ENCODE data around the gene RTRAF.

RTRAF gene

GRCh38 chr14:51993285-51993920 lies 4.1 kb downstream of the RTRAF start:
- DNase-seq (ENCODE audit: extremely low read depth in 1 of 2, low read depth in 1 of 2) = no peak

DNA sequence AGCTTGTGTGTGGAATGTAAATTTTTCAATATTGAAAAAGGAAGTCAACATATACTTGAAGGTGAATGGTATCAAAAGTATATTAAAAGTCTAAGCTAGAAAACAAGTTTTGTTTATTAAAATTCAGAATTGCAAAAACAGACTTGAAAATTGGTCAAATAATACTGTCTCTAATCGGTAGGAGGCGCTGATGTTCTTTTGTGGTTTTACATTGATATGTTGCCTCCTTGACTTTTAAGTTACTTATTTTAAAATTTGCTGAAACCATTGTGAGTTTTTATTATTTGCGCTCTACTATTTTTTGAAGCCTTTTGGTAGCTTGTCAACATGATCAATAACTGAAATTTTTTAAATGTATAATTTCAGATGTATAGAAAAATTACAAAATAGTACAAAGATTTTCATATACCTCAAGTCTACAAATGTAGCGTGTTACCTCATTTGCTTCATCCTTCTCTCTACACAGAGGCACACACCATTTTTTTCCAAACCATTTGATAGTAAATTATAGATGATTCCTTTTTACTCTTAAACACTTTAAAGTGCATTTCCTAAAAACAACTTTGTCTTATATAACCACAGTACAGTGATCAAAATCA lies 6.9 kb downstream of the RTRAF start:
- no peak for DNase-seq (ENCODE audit: extremely low read depth in 1 of 2, low read depth in 1 of 2)

GRCh38 chr14:51998348-51998747 lies 9.0 kb downstream of the RTRAF start:
- no peak for DNase-seq (ENCODE audit: extremely low read depth in 1 of 2, low read depth in 1 of 2)

DNA sequence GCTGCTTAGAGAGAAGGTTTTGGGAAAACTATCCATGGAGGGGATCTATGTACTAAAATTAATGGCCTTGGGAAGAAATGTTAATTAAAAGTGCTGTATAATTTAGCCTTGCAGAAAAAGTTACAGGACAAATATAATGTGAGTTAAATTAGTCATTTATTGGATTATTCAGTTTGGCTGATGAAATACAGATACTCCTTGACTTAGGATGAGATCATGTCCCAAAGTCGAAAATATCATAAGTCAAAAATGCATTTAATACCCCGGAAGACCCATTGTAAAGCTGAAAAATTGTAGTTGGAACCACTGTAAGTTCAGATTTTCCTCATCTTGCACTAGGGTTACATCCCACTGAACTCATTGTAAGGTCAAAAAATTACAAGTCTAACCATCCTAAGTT lies 9.7 kb downstream of the RTRAF start:
- DNase-seq (ENCODE audit: extremely low read depth in 1 of 2, low read depth in 1 of 2) = no peak

DNA sequence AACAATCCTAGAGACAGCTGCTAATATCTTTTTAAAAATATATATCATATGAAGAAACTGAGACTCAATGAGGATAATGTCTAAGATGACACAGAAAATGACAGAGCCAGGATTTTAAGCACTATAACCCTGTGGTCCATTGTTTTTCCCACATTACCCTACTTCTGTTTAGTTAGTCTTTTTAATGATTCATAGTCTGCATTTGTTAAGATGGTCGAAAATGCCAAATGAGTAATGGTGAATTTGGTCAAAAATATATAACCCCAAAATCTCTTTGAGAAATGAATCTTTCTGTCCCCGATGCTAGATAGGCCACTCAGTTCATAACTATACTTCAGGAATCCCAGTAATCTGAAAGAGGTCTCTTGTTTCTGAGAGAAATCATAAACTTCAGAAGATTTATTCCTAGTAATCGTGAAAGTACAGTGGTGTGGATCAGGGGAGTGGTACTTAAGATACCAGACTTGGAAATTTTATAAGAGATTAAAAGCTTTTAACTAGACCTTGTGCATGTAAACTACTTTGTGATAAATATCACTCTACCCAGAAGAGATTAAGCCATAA lies 10.8 kb downstream of the RTRAF start:
- DNase-seq (ENCODE audit: extremely low read depth in 1 of 2, low read depth in 1 of 2) = no peak

- DNase-seq (ENCODE audit: extremely low read depth in 1 of 2, low read depth in 1 of 2) = no peak
These were observed 11.3 kb downstream of the RTRAF start for GRCh38 chr14:52000696-52001095.

- no peak for DNase-seq (ENCODE audit: extremely low read depth in 1 of 2, low read depth in 1 of 2)
These were observed 13.2 kb downstream of the RTRAF start for GRCh38 chr14:52002542-52002941.

GRCh38 chr14:52003324-52003723 lies 14.0 kb downstream of the RTRAF start:
- DNase-seq (ENCODE audit: extremely low read depth in 1 of 2, low read depth in 1 of 2) = no peak

GRCh38 chr14:52005625-52006024 lies 16.3 kb downstream of the RTRAF start:
- no peak for DNase-seq (ENCODE audit: extremely low read depth in 1 of 2, low read depth in 1 of 2)

DNA sequence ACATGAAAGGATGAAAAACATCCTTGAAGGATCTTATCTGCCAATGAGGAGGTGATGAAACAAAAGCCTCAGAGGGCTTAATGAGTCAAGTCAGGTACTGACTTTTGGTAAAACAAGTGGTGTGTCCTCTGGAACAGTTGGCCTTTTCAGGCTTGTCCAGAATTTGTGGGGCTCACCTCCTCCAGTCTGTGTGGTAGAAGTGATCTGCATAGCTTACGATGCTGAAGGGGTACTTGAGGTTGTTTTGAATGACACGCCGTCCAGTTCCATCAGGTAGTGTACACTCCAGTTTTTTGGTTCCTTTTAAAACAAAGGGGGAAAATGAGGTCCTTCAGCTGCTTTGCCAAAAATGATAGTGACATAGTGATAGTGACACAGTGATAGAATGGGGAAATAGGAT lies 17.0 kb downstream of the RTRAF start:
- no peak for DNase-seq (ENCODE audit: extremely low read depth in 1 of 2, low read depth in 1 of 2)

DNA sequence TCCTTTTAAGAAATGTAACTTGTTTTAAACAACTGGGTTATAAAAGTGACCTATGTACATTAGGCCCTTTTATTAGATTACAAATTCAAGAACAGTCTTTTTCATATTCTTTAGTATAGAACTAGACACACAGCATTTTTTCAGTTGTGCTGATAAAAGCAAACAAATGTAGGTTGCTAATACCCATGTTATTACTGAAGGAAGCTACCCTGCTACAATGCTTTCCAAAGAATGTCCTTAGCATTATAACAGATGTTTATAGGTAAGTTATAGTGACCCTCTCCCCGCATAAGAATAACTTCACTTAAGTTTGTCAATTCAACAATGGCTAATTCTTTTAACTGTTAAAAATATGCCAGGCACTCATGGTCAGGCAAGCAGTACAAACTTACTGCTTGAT lies 17.9 kb downstream of the RTRAF start:
- no peak for DNase-seq (ENCODE audit: extremely low read depth in 1 of 2, low read depth in 1 of 2)

DNA sequence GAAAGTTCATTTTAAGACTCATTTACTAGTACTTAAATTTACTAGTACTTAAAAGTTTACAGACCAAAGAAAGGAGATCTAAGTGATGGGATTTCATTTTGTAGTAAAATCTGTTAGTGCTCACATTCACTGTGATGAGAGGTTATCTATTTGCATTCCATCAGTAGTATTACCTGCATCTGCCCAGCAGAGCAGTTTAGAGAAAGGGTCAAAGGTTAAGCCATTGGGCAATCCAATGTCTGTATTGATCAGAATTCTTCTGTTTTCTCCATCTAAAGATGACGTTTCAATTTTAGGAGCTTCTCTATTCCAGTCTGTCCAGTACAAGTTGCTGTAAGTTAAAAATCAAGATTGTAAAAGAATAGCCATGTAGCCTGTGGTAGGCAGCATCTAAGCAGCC lies 18.3 kb downstream of the RTRAF start:
- DNase-seq (ENCODE audit: extremely low read depth in 1 of 2, low read depth in 1 of 2) = no peak

DNA sequence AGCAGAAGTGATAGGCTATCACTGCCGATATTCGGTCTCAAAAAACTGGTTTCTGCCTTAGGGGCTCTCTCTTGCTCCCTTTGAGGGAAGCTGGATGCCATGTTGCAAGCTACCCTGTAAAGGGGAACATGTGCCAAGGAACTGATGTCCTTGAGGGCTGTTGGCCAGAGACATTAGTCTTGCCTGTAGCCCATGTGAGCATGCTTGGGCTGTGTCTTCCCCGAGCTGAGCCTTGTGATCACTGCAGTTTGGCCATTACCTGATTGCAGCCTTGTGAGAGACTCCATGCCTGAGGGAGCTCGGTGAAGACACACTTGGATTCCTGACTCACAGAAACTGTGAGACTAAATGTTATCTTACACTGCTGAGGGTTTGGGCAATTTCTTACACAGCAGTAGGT lies 18.8 kb downstream of the RTRAF start:
- no peak for DNase-seq (ENCODE audit: extremely low read depth in 1 of 2, low read depth in 1 of 2)

DNA sequence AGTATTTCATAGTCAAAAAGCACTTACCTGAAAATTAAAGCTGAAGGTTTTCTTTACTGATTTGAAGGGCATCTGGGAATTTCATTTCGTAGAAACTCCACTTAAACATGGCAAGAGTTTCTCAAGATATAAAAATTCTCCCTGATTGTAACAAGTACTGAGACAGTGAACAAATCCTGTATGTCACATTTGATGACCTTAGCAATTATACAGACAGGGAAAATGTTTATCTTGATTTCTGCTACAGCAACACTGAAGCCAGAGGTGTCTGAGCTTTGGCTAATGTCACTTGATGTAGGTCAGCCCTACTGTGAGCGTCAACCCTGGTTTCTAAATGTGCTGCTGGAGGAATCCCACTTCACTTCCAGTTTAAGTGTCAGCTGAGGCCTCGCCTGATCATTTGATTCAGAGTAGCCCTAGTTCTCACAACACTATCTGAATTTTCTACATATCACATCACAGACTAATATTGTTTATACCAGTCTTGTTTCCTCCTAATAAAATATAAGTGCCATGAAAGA lies 20.9 kb downstream of the RTRAF start:
- no peak for DNase-seq (ENCODE audit: extremely low read depth in 1 of 2, low read depth in 1 of 2)

GRCh38 chr14:52011523-52011922 lies 22.2 kb downstream of the RTRAF start:
- DNase-seq (ENCODE audit: extremely low read depth in 1 of 2, low read depth in 1 of 2) = no peak

- no peak for DNase-seq (ENCODE audit: extremely low read depth in 1 of 2, low read depth in 1 of 2)
These were observed 23.3 kb downstream of the RTRAF start for GRCh38 chr14:52012635-52013034.

DNA sequence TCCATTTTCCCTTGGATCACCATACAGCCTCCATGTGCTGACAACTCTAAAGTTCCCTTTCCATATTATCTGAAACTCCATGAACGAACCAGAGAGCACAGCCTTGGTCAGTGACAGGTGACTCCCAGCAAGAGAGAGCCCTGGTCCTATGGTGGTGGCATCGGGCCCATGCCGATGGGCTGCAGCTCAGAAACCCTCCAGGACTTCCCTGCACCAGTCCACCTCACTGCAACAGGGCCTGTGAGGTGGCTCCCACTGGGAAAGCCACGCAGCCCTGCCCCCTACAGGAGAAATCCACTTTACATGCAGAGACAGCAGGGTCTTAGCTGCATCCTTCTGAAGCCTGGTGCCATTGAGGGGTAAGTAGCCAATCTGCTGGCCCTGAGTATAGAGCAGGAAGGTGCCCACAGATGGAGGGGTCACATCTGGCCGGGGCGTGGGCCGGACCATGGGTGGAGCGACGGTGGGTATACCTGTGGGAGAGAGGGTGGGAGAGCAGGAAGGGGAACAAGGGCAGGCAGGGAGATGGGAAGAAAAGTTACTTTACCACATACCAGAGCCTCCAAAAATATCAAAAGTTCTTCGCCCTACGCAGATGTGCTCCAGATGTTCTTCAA lies 24.7 kb downstream of the RTRAF start:
- no peak for DNase-seq (ENCODE audit: extremely low read depth in 1 of 2, low read depth in 1 of 2)

GRCh38 chr14:52014601-52015267 lies 25.4 kb downstream of the RTRAF start:
- DNase-seq (ENCODE audit: extremely low read depth in 1 of 2, low read depth in 1 of 2) = no peak

- DNase-seq (ENCODE audit: extremely low read depth in 1 of 2, low read depth in 1 of 2) = no peak
These were observed 26.2 kb downstream of the RTRAF start for GRCh38 chr14:52015411-52016030.

DNA sequence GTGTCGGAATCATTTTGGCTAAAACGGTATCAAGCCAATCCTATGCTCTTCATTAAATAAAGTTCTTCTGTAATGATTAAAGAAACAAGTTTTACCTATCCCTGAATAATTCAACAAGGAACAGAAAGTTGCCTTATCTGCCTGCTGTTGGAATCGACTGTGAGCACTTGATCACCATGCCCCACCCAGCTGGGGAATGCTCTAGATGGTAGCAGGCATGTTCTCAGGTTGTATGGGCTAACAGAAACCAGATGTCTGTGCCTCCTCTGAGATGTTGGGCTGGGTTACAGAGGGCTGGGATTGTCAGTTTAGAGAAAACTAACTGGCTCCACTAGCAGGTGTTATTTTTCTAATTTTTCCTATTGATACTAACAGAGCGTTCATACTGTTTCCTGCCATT lies 28.9 kb downstream of the RTRAF start:
- DNase-seq (ENCODE audit: extremely low read depth in 1 of 2, low read depth in 1 of 2) = no peak

GRCh38 chr14:52018970-52019369 lies 29.6 kb downstream of the RTRAF start:
- no peak for DNase-seq (ENCODE audit: extremely low read depth in 1 of 2, low read depth in 1 of 2)

All from activated CD8-positive, alpha-beta memory T cell treated with anti-CD3 and anti-CD28 coated beads for 1 hour (primary cell).